22Rv1 (cell line): ENCODE data around the gene DIP2C.

Experiments
- ZFX ChIP-seq: fragments of 450-650 bp; IDR thresholded peaks from 2 replicates; pipeline ENCODE4 v1.6.1; 2017; ENCODE audit warnings: antibody characterized with exemption, borderline replicate concordance
- TF ChIP-seq, protein P1 (sequence below): fragments of 450-650 bp; IDR thresholded peaks from 2 replicates; pipeline ENCODE4 v1.5.1; 2017; ENCODE audit warnings: mild to moderate bottlenecking

DNA sequence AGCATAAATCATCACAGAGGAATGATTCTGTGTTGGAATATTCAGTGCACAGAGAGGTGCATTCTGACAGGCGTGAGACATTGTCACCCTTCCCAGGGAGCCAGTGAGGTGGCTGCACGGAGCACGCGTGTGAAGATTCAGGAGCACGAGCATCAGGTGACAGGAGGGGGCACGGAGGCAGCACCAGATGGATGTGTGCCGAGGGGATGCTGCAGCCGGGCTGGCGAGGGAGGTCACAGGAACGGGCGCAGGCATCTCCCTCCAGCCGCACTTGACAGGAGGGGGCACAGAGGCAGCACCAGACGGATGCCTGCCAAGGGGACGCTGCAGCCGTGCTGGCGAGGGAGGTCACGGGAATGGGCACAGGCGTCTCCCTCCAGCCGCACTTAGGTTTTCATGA is 66.5 kb downstream of the DIP2C start:
- TF ChIP-seq, protein P1, sequence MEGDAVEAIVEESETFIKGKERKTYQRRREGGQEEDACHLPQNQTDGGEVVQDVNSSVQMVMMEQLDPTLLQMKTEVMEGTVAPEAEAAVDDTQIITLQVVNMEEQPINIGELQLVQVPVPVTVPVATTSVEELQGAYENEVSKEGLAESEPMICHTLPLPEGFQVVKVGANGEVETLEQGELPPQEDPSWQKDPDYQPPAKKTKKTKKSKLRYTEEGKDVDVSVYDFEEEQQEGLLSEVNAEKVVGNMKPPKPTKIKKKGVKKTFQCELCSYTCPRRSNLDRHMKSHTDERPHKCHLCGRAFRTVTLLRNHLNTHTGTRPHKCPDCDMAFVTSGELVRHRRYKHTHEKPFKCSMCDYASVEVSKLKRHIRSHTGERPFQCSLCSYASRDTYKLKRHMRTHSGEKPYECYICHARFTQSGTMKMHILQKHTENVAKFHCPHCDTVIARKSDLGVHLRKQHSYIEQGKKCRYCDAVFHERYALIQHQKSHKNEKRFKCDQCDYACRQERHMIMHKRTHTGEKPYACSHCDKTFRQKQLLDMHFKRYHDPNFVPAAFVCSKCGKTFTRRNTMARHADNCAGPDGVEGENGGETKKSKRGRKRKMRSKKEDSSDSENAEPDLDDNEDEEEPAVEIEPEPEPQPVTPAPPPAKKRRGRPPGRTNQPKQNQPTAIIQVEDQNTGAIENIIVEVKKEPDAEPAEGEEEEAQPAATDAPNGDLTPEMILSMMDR: no peak
- no peak for TF ChIP-seq ZFX
